Muscle layer of colon (tissue), 2 donors: ENCODE results near the gene ZNF658.
A peak's percentile ranks its signal among the peaks of the same experiment; 100 is the strongest.
"Not testable (repeated sequence)": the region's sequence is repeated elsewhere in the genome, so short reads cannot be mapped to it uniquely, and the experiment has no call there.

ENCODE experiments used
- H3K27ac ChIP-seq: one replicate; pipeline ENCODE4 v1.7.0; 2013; ENCODE audit warnings: low read depth, mild to moderate bottlenecking, low read length, moderate library complexity
- H3K27me3 ChIP-seq, 2 donors: one replicate each; pipeline ENCODE4 v1.7.0; 2013; ENCODE audit warnings: low read length in 2 of 2, mild to moderate bottlenecking in 2 of 2; ENCODE audit not compliant: insufficient read depth in 2 of 2, control insufficient read depth in 1 of 2
- H3K36me3 ChIP-seq: one replicate; pipeline ENCODE4 v1.7.0; 2013; ENCODE audit warnings: mild to moderate bottlenecking, low read length; ENCODE audit not compliant: insufficient read depth
- H3K4me1 ChIP-seq: one replicate; pipeline ENCODE4 v1.7.0; 2013; ENCODE audit warnings: mild to moderate bottlenecking, low read length; ENCODE audit not compliant: insufficient read depth
- H3K4me3 ChIP-seq, 2 donors: one replicate each; pipeline ENCODE4 v1.7.0; 2013; ENCODE audit warnings: low read length in 2 of 2, low read depth in 1 of 2, mild to moderate bottlenecking in 1 of 2, moderate library complexity in 1 of 2
- H3K9ac ChIP-seq: one replicate; pipeline ENCODE4 v1.7.0; 2013; ENCODE audit warnings: low read length
- H3K9me3 ChIP-seq: one replicate; pipeline ENCODE4 v1.7.0; 2013; ENCODE audit warnings: mild to moderate bottlenecking, low read length
- donor health status: abdominal sarcoma.
- donor health status: Adenocarcinoma of cecum.

Gene ZNF658

GRCh38 chr9:66900490-66901131, at the start of gene ZNF658:
ZNF658 (plus strand) TSS chr9:66900725; CDS start chr9:66903562, 2,837 bp downstream.
- H3K4me1 ChIP-seq, H3K9ac ChIP-seq, H3K9me3 ChIP-seq, H3K27me3 ChIP-seq, H3K27ac ChIP-seq, H3K36me3 ChIP-seq: not testable (repeated sequence)
- peak within 1 kb of the TSS; percentile 13 to 59 for H3K4me3 ChIP-seq

GRCh38 chr9:66861732-66862131, 38.8 kb upstream of the ZNF658 start:
- not testable (repeated sequence) for H3K9ac ChIP-seq, H3K27me3 ChIP-seq, H3K27ac ChIP-seq, H3K36me3 ChIP-seq, H3K9me3 ChIP-seq, H3K4me1 ChIP-seq, H3K4me3 ChIP-seq

- H3K36me3 ChIP-seq, H3K27ac ChIP-seq, H3K9me3 ChIP-seq, H3K9ac ChIP-seq, H3K4me3 ChIP-seq, H3K27me3 ChIP-seq, H3K4me1 ChIP-seq: not testable (repeated sequence)
These were observed 31.9 kb upstream of the ZNF658 start for GRCh38 chr9:66868660-66869059.

- H3K4me3 ChIP-seq, H3K27ac ChIP-seq, H3K27me3 ChIP-seq, H3K4me1 ChIP-seq, H3K9me3 ChIP-seq, H3K9ac ChIP-seq, H3K36me3 ChIP-seq: not testable (repeated sequence)
These were observed 19.9 kb upstream of the ZNF658 start for GRCh38 chr9:66880605-66881004.

GRCh38 chr9:66881847-66882246, 18.7 kb upstream of the ZNF658 start:
- not testable (repeated sequence) for H3K9me3 ChIP-seq, H3K4me3 ChIP-seq, H3K27ac ChIP-seq, H3K36me3 ChIP-seq, H3K4me1 ChIP-seq, H3K9ac ChIP-seq, H3K27me3 ChIP-seq

GRCh38 chr9:66890334-66890733, 10.2 kb upstream of the ZNF658 start:
- not testable (repeated sequence) for H3K9ac ChIP-seq, H3K36me3 ChIP-seq, H3K9me3 ChIP-seq, H3K27ac ChIP-seq, H3K27me3 ChIP-seq, H3K4me1 ChIP-seq, H3K4me3 ChIP-seq

GRCh38 chr9:66901141-66901540, 616 bp downstream of the ZNF658 start:
- not testable (repeated sequence) for H3K4me1 ChIP-seq, H3K9me3 ChIP-seq, H3K9ac ChIP-seq, H3K36me3 ChIP-seq, H3K27me3 ChIP-seq, H3K27ac ChIP-seq
- peak overlapping the region; percentile 13 to 59 for H3K4me3 ChIP-seq

- H3K9ac ChIP-seq, H3K4me1 ChIP-seq, H3K27me3 ChIP-seq, H3K27ac ChIP-seq, H3K4me3 ChIP-seq, H3K9me3 ChIP-seq: not testable (repeated sequence)
- peaks cover 15% of the 10 kb centered on the region for H3K36me3 ChIP-seq
These were observed 9.0 kb downstream of the ZNF658 start for GRCh38 chr9:66909560-66909959.

GRCh38 chr9:66920072-66920471, 19.5 kb downstream of the ZNF658 start:
- not testable (repeated sequence) for H3K27me3 ChIP-seq, H3K9ac ChIP-seq, H3K36me3 ChIP-seq, H3K4me3 ChIP-seq, H3K4me1 ChIP-seq, H3K27ac ChIP-seq
- H3K9me3 ChIP-seq: peaks cover 13% of the 10 kb centered on the region

- not testable (repeated sequence) for H3K4me1 ChIP-seq, H3K27ac ChIP-seq, H3K4me3 ChIP-seq, H3K9me3 ChIP-seq, H3K9ac ChIP-seq, H3K36me3 ChIP-seq, H3K27me3 ChIP-seq
These were observed 35.8 kb downstream of the ZNF658 start for GRCh38 chr9:66936194-66936870.

- H3K27ac ChIP-seq, H3K4me1 ChIP-seq, H3K9ac ChIP-seq: not testable (repeated sequence)
These were observed 37.1 kb downstream of the ZNF658 start for GRCh38 chr9:66937662-66938061.

GRCh38 chr9:66938322-66938721, 37.8 kb downstream of the ZNF658 start:
- not testable (repeated sequence) for H3K27me3 ChIP-seq, H3K36me3 ChIP-seq, H3K4me1 ChIP-seq, H3K9ac ChIP-seq, H3K4me3 ChIP-seq, H3K9me3 ChIP-seq, H3K27ac ChIP-seq

More at GRCh38 chr9:66937662-66938061, 37.1 kb downstream of the ZNF658 start:
- not testable (repeated sequence) for H3K36me3 ChIP-seq, H3K4me3 ChIP-seq, H3K9me3 ChIP-seq, H3K27me3 ChIP-seq
